ENCODE results near the gene MRPL39.

DNA sequence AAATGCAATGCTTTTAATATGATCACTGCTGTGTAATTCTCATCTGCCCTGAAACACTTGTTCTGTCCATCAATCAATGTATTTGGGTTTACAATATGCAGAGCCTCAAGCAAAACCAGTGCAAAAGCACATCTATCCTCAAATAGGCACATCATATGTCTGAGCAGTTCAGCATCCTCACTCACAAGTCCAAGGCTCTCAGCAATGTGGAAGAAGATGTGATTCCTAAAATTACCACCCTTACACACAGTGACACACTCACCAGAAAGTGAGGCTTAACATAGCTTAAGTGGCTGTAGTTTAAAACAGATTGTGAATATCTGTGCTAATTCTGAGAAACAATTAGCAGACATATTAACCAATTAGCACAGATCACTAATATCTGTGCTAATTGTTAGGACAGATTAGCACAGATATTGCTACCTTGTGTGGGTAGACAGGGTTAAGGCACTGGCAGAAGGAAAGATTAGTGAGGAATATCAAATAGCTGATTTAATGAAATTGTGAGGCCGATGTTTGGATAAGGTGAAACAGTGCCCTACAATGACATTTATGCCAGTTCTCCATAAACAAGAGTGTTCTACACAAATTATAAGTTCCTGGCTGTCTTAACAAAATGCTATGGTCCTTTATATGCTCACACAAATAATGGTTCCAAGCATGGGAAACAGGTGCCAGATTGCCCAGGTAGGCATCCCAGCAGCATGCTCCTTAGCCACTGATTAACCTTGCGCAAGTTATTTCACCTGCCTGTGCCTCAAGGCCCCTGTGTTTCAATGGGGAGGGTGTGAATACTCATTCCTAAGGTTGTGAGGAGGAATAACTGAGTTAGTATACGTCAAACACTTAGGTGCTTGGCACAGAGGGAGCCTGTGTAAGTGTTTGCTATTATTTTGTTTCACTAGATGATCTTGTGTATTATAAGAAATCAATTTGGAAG, 41.7 kb downstream of the MRPL39 start:
- TF ChIP-seq, protein P1, sequence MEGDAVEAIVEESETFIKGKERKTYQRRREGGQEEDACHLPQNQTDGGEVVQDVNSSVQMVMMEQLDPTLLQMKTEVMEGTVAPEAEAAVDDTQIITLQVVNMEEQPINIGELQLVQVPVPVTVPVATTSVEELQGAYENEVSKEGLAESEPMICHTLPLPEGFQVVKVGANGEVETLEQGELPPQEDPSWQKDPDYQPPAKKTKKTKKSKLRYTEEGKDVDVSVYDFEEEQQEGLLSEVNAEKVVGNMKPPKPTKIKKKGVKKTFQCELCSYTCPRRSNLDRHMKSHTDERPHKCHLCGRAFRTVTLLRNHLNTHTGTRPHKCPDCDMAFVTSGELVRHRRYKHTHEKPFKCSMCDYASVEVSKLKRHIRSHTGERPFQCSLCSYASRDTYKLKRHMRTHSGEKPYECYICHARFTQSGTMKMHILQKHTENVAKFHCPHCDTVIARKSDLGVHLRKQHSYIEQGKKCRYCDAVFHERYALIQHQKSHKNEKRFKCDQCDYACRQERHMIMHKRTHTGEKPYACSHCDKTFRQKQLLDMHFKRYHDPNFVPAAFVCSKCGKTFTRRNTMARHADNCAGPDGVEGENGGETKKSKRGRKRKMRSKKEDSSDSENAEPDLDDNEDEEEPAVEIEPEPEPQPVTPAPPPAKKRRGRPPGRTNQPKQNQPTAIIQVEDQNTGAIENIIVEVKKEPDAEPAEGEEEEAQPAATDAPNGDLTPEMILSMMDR (IDR thresholded peaks at IDR 0.05), result no peak
- no peak for TF ChIP-seq POLR2A (IDR thresholded peaks at IDR 0.05)
